GM19025 (cell line): Measurements from ENCODE around the gene MINDY4.

ENCODE experiments used
- ATAC-seq: cut with Tn5 transposase; IDR thresholded peaks from one replicate; pipeline ENCODE4 v1.9.1; 2021; ENCODE audit warnings: mild to moderate bottlenecking, low read depth, moderate library complexity; ENCODE audit not compliant: unreplicated experiment

The MINDY4 gene

GRCh38 chr7:30740417-30741181, 30.6 kb upstream of the MINDY4 start:
- ATAC-seq = no peak

GRCh38 chr7:30741289-30741688, 29.9 kb upstream of the MINDY4 start:
- no peak for ATAC-seq

- ATAC-seq = no peak
Measured at GRCh38 chr7:30743371-30744074, 27.7 kb upstream of the MINDY4 start.

- no peak for ATAC-seq
Measured at GRCh38 chr7:30744075-30744417, 27.2 kb upstream of the MINDY4 start.

- no peak for ATAC-seq
Measured at GRCh38 chr7:30745261-30745941, 25.8 kb upstream of the MINDY4 start.

- no peak for ATAC-seq
Measured at GRCh38 chr7:30750010-30750409, 21.2 kb upstream of the MINDY4 start.

- ATAC-seq = no peak
Measured at GRCh38 chr7:30750683-30751650, 20.2 kb upstream of the MINDY4 start.

GRCh38 chr7:30751696-30752273, 19.4 kb upstream of the MINDY4 start, which contains the start of gene INMT:
Gene INMT (plus strand): TSS chr7:30752135. CDS start chr7:30752151, 16 bp downstream.
- ATAC-seq = no peak

GRCh38 chr7:30752484-30752883, 18.7 kb upstream of the MINDY4 start:
- ATAC-seq = no peak

GRCh38 chr7:30752979-30753378, 18.2 kb upstream of the MINDY4 start:
- ATAC-seq = no peak

- ATAC-seq = no peak
Measured at GRCh38 chr7:30754315-30754877, 16.8 kb upstream of the MINDY4 start.

GRCh38 chr7:30755384-30756154, 15.6 kb upstream of the MINDY4 start:
- ATAC-seq = no peak

- ATAC-seq = no peak
Measured at GRCh38 chr7:30757342-30757692, 13.9 kb upstream of the MINDY4 start.

- ATAC-seq = no peak
Measured at GRCh38 chr7:30760514-30761213, 10.6 kb upstream of the MINDY4 start.

- no peak for ATAC-seq
Measured at GRCh38 chr7:30761214-30762156, 9.7 kb upstream of the MINDY4 start.

- peak; percentile 93 for ATAC-seq
Measured at GRCh38 chr7:30764030-30764975, 6.9 kb upstream of the MINDY4 start.
